Measurements from ENCODE around the gene HAUS7. TPM values are rescaled to one million over a fixed set of nuclear protein-coding genes. Genes with fewer than 3 reads are reported as not detected.

The HAUS7 gene
- total RNA-seq, 6 donors from 2014 or later = 3.7 to 61.8 (median 23.0) TPM

- TF ChIP-seq EP300 (IDR thresholded peaks at IDR 0.05) (no peak), CTCF (IDR thresholded peaks at IDR 0.05) (no peak), POLR2A (IDR thresholded peaks at IDR 0.05) (no peak), POLR2AphosphoS5 (IDR thresholded peaks at IDR 0.05) (no peak)
- WGBS, 2 donors = 80 to 83% methylated on average over 4 of the region's 4 CpGs
- H3K27ac ChIP-seq = no peak overlapping the region
- no peak for ATAC-seq (ENCODE audit: low FRiP score in 2 of 2)
- H3K4me3 ChIP-seq = no peak overlapping the region
- no peaks in the 10 kb centered on the region for H3K4me1 ChIP-seq
- H3K36me3 ChIP-seq = peaks cover 0 to 36% (median 14%) of the 10 kb centered on the region in 4 donors
- DNase-seq = no peak
- peaks cover 0 to 6% (median 0%) of the 10 kb centered on the region in 4 donors for H3K27me3 ChIP-seq
- H3K9me3 ChIP-seq = no peaks in the 10 kb centered on the region
Measured at GRCh38 chrX:153458476-153458875, 11.9 kb downstream of the HAUS7 start.

- peaks cover 0 to 6% (median 0%) of the 10 kb centered on the region in 4 donors for H3K27me3 ChIP-seq
- no peak for TF ChIP-seq POLR2AphosphoS5 (IDR thresholded peaks at IDR 0.05)
- TF ChIP-seq CTCF (IDR thresholded peaks at IDR 0.05) = no peak
- TF ChIP-seq POLR2A (IDR thresholded peaks at IDR 0.05) = no peak
- H3K36me3 ChIP-seq = peaks cover 0 to 36% (median 14%) of the 10 kb centered on the region in 4 donors
- H3K27ac ChIP-seq = no peak overlapping the region
- 82 to 84% methylated on average over 7 to 17 of the region's 17 CpGs for WGBS, 2 donors
- H3K9me3 ChIP-seq = no peaks in the 10 kb centered on the region
- ATAC-seq (ENCODE audit: low FRiP score in 2 of 2) (no peak), DNase-seq (peak in 1 of 2 donors; percentile 32)
- H3K4me1 ChIP-seq = no peaks in the 10 kb centered on the region
- H3K4me3 ChIP-seq = no peak overlapping the region
Measured at GRCh38 chrX:153457827-153458466, 12.4 kb downstream of the HAUS7 start.

GRCh38 chrX:153457136-153457825, 13.1 kb downstream of the HAUS7 start:
- TF ChIP-seq CTCF (IDR thresholded peaks at IDR 0.05) (no peak), EP300 (IDR thresholded peaks at IDR 0.05) (no peak), POLR2AphosphoS5 (IDR thresholded peaks at IDR 0.05) (no peak), POLR2A (IDR thresholded peaks at IDR 0.05) (no peak)
- Histone ChIP-seq H3K4me1 (no peaks in the 10 kb centered on the region), H3K27me3 (peaks cover 0 to 6% (median 0%) of the 10 kb centered on the region in 4 donors), H3K9me3 (no peaks in the 10 kb centered on the region), H3K27ac (no peak overlapping the region), H3K36me3 (peaks cover 0 to 36% (median 12%) of the 10 kb centered on the region in 4 donors), H3K4me3 (no peak overlapping the region)
- DNase-seq (no peak), ATAC-seq (ENCODE audit: low FRiP score in 2 of 2) (peak in 1 of 2 donors; percentile 9)
- 86% methylated on average over 16 of the region's 18 CpGs; no CpG with 5 or more reads in 1 of the 2 donors for WGBS, 2 donors

GRCh38 chrX:153456704-153457103, 13.7 kb downstream of the HAUS7 start:
- no peak overlapping the region for H3K4me3 ChIP-seq
- H3K27ac ChIP-seq = no peak overlapping the region
- peaks cover 0 to 6% (median 0%) of the 10 kb centered on the region in 4 donors for H3K27me3 ChIP-seq
- DNase-seq (no peak), ATAC-seq (ENCODE audit: low FRiP score in 2 of 2) (peak in 1 of 2 donors; percentile 32)
- peaks cover 0 to 31% (median 11%) of the 10 kb centered on the region in 4 donors for H3K36me3 ChIP-seq
- no peaks in the 10 kb centered on the region for H3K9me3 ChIP-seq
- TF ChIP-seq CTCF (IDR thresholded peaks at IDR 0.05) (no peak), POLR2A (IDR thresholded peaks at IDR 0.05) (no peak), POLR2AphosphoS5 (IDR thresholded peaks at IDR 0.05) (no peak), EP300 (IDR thresholded peaks at IDR 0.05) (no peak)
- H3K4me1 ChIP-seq = no peaks in the 10 kb centered on the region
- 89% methylated on average over 9 of the region's 9 CpGs; no CpG with 5 or more reads in 1 of the 2 donors for WGBS, 2 donors
